Measurements from ENCODE around the gene NCOA7. TPM values are rescaled to one million over a fixed set of nuclear protein-coding genes. Genes with fewer than 3 reads are reported as not detected.

The NCOA7 gene
- total and polyA plus RNA-seq, 9 of the 15 experiments (the other 6 are each of a cell fraction or from before 2014, with no cell fraction given): 5.8 to 14.6 (median 9.3) TPM

DNA sequence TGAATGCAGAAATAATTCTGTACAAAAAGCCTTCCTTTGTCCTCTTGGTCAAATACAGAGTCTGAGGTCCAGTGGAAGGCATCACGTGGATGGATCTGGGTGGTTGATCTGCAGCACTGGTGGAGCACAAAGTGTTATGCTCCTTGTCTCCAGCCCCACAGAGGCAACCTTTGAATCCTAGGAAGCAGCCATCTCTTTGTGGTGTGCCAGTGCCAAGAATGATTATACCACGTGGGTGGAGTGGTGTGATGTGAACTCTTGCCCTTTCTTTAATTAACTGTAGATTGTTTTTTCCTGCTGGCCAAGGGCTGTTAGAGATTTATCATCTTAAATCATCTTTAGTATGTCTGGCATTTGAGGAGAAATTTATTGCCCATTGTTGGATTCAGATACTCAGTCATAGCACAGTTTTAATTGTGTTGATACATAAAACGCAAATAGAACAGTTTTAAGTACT lies 31.1 kb downstream of the NCOA7 start:
- Histone ChIP-seq H3K9me3 (replicated peaks; ENCODE audit: control insufficient read depth, insufficient read depth, low read depth, low read length) (no peaks in the 10 kb centered on the region), H3K9me1 (ENCODE audit: control insufficient read depth, insufficient read depth, low read length) (no peaks in the 10 kb centered on the region), H3K79me2 (ENCODE audit: control insufficient read depth, insufficient read depth, low read length) (no peaks in the 10 kb centered on the region), H4K20me1 (replicated peaks; ENCODE audit: control insufficient read depth, insufficient read depth, low read length) (no peaks in the 10 kb centered on the region), H3K27me3 (ENCODE audit: control insufficient read depth in 2 of 2, insufficient read depth in 2 of 2, low read length in 2 of 2) (no peaks in the 10 kb centered on the region), H3K4me2 (ENCODE audit: insufficient read depth, low read length) (no peak overlapping the region), H3K9ac (ENCODE audit: insufficient read depth in 1 of 2, low read depth in 2 of 2, low read length in 2 of 2) (no peak overlapping the region), H3K36me3 (ENCODE audit: control insufficient read depth, insufficient read depth, low read length) (peaks cover 10% of the 10 kb centered on the region; the same call in 2 of the 3 replicates), H3K4me3 (no peak overlapping the region), H2AFZ (ENCODE audit: low read depth, low read length) (no peak overlapping the region), H3K4me1 (replicated peaks in 1 of 2; ENCODE audit: control insufficient read depth in 2 of 2, insufficient read depth in 2 of 2, low read length in 2 of 2) (peaks cover 0 to 15% of the 10 kb centered on the region in 2 experiments; a peak in 2 of 5 replicates), H3K27ac (ENCODE audit: extremely low read depth, low read depth, low read length) (no peak overlapping the region)
- DNase-seq (ENCODE audit: extremely low read depth in 1 of 4, low spot score in 3 of 4): no peak
- TF ChIP-seq SMAD3 (CRISPR knock-in tag; conservative IDR thresholded peaks at IDR 0.05): no peak
- no peak for TF ChIP-seq POLR2G (IDR thresholded peaks at IDR 0.05; ENCODE audit: low read depth, low read length)
- no peak for TF ChIP-seq PTBP1 (IDR thresholded peaks at IDR 0.05; ENCODE audit: low read depth, low read length)
- TF ChIP-seq ZNF436 (CRISPR knock-in tag; IDR thresholded peaks at IDR 0.05): no peak
- TF ChIP-seq POLR2AphosphoS5 (IDR thresholded peaks at IDR 0.05; ENCODE audit: control insufficient read depth, insufficient read depth, low read depth, low read length): no peak
- no peak for TF ChIP-seq MEIS2 (IDR thresholded peaks at IDR 0.05; ENCODE audit: partially characterized antibody)
- TF ChIP-seq SMARCA5 (IDR thresholded peaks at IDR 0.05): no peak
- TF ChIP-seq CHCHD3 (CRISPR knock-in tag; IDR thresholded peaks at IDR 0.05): no peak
- no peak for TF ChIP-seq PCBP2 (IDR thresholded peaks at IDR 0.05; ENCODE audit: low read depth, low read length, poor library complexity, severe bottlenecking)
- no peak for TF ChIP-seq NCOA4 (IDR thresholded peaks at IDR 0.05; ENCODE audit: partially characterized antibody)
- no peak for TF ChIP-seq PHF21A (IDR thresholded peaks at IDR 0.05; ENCODE audit: borderline replicate concordance, low read depth)
- TF ChIP-seq NFXL1 (CRISPR knock-in tag; IDR thresholded peaks at IDR 0.05): no peak
- TF ChIP-seq ZNF583 (CRISPR knock-in tag; IDR thresholded peaks at IDR 0.05): no peak
- TF ChIP-seq C11orf30 (IDR thresholded peaks at IDR 0.05; ENCODE audit: low read depth): no peak
- TF ChIP-seq ILF3 (IDR thresholded peaks at IDR 0.05; ENCODE audit: borderline replicate concordance): no peak
- TF ChIP-seq, protein P1, sequence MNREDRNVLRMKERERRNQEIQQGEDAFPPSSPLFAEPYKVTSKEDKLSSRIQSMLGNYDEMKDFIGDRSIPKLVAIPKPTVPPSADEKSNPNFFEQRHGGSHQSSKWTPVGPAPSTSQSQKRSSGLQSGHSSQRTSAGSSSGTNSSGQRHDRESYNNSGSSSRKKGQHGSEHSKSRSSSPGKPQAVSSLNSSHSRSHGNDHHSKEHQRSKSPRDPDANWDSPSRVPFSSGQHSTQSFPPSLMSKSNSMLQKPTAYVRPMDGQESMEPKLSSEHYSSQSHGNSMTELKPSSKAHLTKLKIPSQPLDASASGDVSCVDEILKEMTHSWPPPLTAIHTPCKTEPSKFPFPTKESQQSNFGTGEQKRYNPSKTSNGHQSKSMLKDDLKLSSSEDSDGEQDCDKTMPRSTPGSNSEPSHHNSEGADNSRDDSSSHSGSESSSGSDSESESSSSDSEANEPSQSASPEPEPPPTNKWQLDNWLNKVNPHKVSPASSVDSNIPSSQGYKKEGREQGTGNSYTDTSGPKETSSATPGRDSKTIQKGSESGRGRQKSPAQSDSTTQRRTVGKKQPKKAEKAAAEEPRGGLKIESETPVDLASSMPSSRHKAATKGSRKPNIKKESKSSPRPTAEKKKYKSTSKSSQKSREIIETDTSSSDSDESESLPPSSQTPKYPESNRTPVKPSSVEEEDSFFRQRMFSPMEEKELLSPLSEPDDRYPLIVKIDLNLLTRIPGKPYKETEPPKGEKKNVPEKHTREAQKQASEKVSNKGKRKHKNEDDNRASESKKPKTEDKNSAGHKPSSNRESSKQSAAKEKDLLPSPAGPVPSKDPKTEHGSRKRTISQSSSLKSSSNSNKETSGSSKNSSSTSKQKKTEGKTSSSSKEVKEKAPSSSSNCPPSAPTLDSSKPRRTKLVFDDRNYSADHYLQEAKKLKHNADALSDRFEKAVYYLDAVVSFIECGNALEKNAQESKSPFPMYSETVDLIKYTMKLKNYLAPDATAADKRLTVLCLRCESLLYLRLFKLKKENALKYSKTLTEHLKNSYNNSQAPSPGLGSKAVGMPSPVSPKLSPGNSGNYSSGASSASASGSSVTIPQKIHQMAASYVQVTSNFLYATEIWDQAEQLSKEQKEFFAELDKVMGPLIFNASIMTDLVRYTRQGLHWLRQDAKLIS (CRISPR knock-in tag; IDR thresholded peaks at IDR 0.05): no peak
- intact Hi-C loops (cut with micrococcal nuclease): no loop called here
- ChIA-PET POLR2A (interaction anchor here (1.5 kb wide), 1 partner anchor 21 kb away, joined by 3 read pairs; no protein-coding TSS in a partner anchor), CTCF (ENCODE audit: low intra/inter-chr PET ratio) (no interaction called here)
- ATAC-seq: no peak
- in situ Hi-C loops (cut with MboI): no loop called here
- no TSS peak for BruUV-seq (replicated peaks)
- 48% methylated on average over 3 of the region's 3 CpGs for WGBS (ENCODE audit: insufficient coverage, low coverage, missing lambda C conversion rate)
- FAIRE-seq: peak; percentile 15
